K562 (cell line): ENCODE results near the gene TBRG1. TPM values are rescaled to one million over a fixed set of nuclear protein-coding genes. Genes with fewer than 3 reads are reported as not detected.

Experiments used
- CEBPG ChIP-seq, 3 experiments: fragments of 200-800 bp in 1 of 3; sonication (Bioruptor generic) in 1 of 3; sonication (generic) in 1 of 3; formaldehyde crosslinking in 1 of 3; IDR thresholded peaks in 2 of 3; conservative IDR thresholded peaks in 1 of 3; 2 replicates each; pipeline versions ENCODE4 v1.6.1 to v1.8.0; 2016 to 2022; ENCODE audit warnings: missing compliant biosample characterization in 2 of 3, missing genetic modification characterization in 2 of 3, mild to moderate bottlenecking in 1 of 3, missing genetic modification reagents in 1 of 3
- CTCF ChIP-seq, 3 experiments: IDR thresholded peaks in 2 of 3; conservative IDR thresholded peaks in 1 of 3; 2 replicates each; pipeline ENCODE4 v1.5.1; 2011 to 2012; ENCODE audit warnings: low read length in 3 of 3, mild to moderate bottlenecking in 3 of 3, control low read depth in 2 of 3, improper control_type of control experiment in 1 of 3, inconsistent platforms in 1 of 3, low read depth in 1 of 3, mixed read lengths in 1 of 3, moderate library complexity in 1 of 3; ENCODE audit not compliant: insufficient read depth in 2 of 3
- EP300 ChIP-seq: IDR thresholded peaks from 2 replicates; pipeline ENCODE4 v1.6.1; 2012; ENCODE audit warnings: low read length, improper control_type of control experiment
- FOXM1 ChIP-seq, 2 experiments: fragments of 450-650 bp in 1 of 2; sonication (generic) in 1 of 2; formaldehyde crosslinking in 1 of 2; IDR thresholded peaks; 2 replicates each; pipeline versions ENCODE4 v1.6.1 to v1.9.0; 2017 to 2022; ENCODE audit warnings: low read depth in 2 of 2, mild to moderate bottlenecking in 2 of 2, missing genetic modification reagents in 1 of 2, moderate library complexity in 1 of 2
- HDAC8 ChIP-seq: fragments of 450-650 bp; IDR thresholded peaks from 2 replicates; pipeline ENCODE4 v1.6.1; 2016; ENCODE audit warnings: mild to moderate bottlenecking, missing genetic modification characterization, moderate library complexity, missing compliant biosample characterization
- HNRNPLL ChIP-seq: fragments of 200-400 bp; formaldehyde crosslinking; IDR thresholded peaks from 2 replicates; pipeline ENCODE4 v1.6.1; 2017; ENCODE audit warnings: low read length, low read depth, mild to moderate bottlenecking; ENCODE audit not compliant: poor library complexity, severe bottlenecking
- MAFF ChIP-seq: IDR thresholded peaks from 2 replicates; pipeline ENCODE4 v1.6.1; 2012; ENCODE audit warnings: low read length, improper control_type of control experiment
- MECOM ChIP-seq: fragments of 250-450 bp; sonication (Bioruptor Pico); IDR thresholded peaks from 2 replicates; pipeline ENCODE4 v1.8.0; 2022; ENCODE audit warnings: inconsistent platforms
- NR1H2 ChIP-seq: sonication (generic); formaldehyde crosslinking; IDR thresholded peaks from 2 replicates; pipeline ENCODE4 v1.4.0; 2020; ENCODE audit warnings: mild to moderate bottlenecking, missing genetic modification reagents
- SMAD2 ChIP-seq: fragments of 150-350 bp; IDR thresholded peaks from 2 replicates; pipeline ENCODE4 v1.6.1; 2014; ENCODE audit warnings: low read depth, mild to moderate bottlenecking, low read length
- STAG1 ChIP-seq: sonication (generic); formaldehyde crosslinking; IDR thresholded peaks from 2 replicates; pipeline ENCODE4 v1.5.0; 2020; ENCODE audit warnings: missing genetic modification reagents, borderline replicate concordance
- TAF1 ChIP-seq: IDR thresholded peaks from 2 replicates; pipeline ENCODE4 v1.6.1; 2011; ENCODE audit warnings: mild to moderate bottlenecking, low read length, moderate library complexity; ENCODE audit not compliant: insufficient read depth, control insufficient read depth, severe bottlenecking; ENCODE audit errors: extremely low read depth
- TEAD4 ChIP-seq, 2 experiments: sonication (generic) in 1 of 2; formaldehyde crosslinking in 1 of 2; IDR thresholded peaks; 2 replicates each; pipeline versions ENCODE4 v1.6.1 to v1.8.0; 2012 to 2022; ENCODE audit warnings: borderline replicate concordance in 1 of 2, inconsistent platforms in 1 of 2, low read length in 1 of 2, mild to moderate bottlenecking in 1 of 2, missing genetic modification reagents in 1 of 2
- TRIM25 ChIP-seq: fragments of 450-650 bp; IDR thresholded peaks from 2 replicates; pipeline ENCODE4 v1.7.0; 2016; ENCODE audit warnings: borderline replicate concordance
- ZBTB5 ChIP-seq: fragments of 450-650 bp; IDR thresholded peaks from 2 replicates; pipeline ENCODE4 v1.6.1; 2017; ENCODE audit warnings: antibody characterized with exemption
- ZNF764 ChIP-seq: fragments of 250-450 bp; sonication (Bioruptor Pico); IDR thresholded peaks from 2 replicates; pipeline ENCODE4 v1.4.0; 2020; ENCODE audit warnings: low read depth, mild to moderate bottlenecking, moderate library complexity
- polyA plus RNA-seq, 8 experiments: library from polyadenylated mRNA; depleted of rRNA in 4 of 8; stranded (reverse) in 5 of 8; unstranded in 3 of 8; fragments of >200 nt; fragmentation: Nextera tagmentation in 2 of 8; fragmentation: Illumina TruSeq in 1 of 8; extraction: Ambion mirVana in 2 of 8; extraction: Trizol in 1 of 8; gene quantifications; 2 replicates each; pipeline versions ENCODE4 v1.2.1 to v1.2.3, GENCODE V29; 2011 to 2014; ENCODE audit warnings: inconsistent platforms in 1 of 8, missing spikeins in 1 of 8
- total RNA-seq, 7 experiments: library from RNA; depleted of rRNA in 6 of 7; stranded (reverse); fragments of >200 nt in 6 of 7; fragmentation: Illumina TruSeq in 2 of 7; extraction: Trizol in 2 of 7; gene quantifications; 2 replicates each; pipeline versions ENCODE4 v1.2.1 to v1.2.3, GENCODE V29; 2011 to 2021; ENCODE audit warnings: low replicate concordance in 1 of 7

Gene TBRG1
- total and polyA plus RNA-seq, 9 of the 15 experiments (the other 6 are each of a cell fraction or from before 2014, with no cell fraction given): 8.7 to 30.0 (median 20.2) TPM

GRCh38 chr11:124643605-124644425, 21.2 kb downstream of the TBRG1 start (continued):
- TF ChIP-seq TRIM25: no peak
- no peak for TF ChIP-seq HNRNPLL
- TF ChIP-seq STAG1 (CRISPR knock-in tag): no peak
- TF ChIP-seq EP300: peak; percentile 81
- TF ChIP-seq SMAD2: no peak
- TF ChIP-seq NR1H2 (CRISPR knock-in tag): no peak
- TF ChIP-seq FOXM1 (IDR thresholded peaks at IDR 0.05; ENCODE audit: low read depth): peak; percentile 76; the same call in 1 of the 2 replicates
- no peak for TF ChIP-seq FOXM1 (CRISPR knock-in tag; IDR thresholded peaks at IDR 0.05; ENCODE audit: low read depth)
- TF ChIP-seq CTCF (IDR thresholded peaks at IDR 0.05 in 2 of 3, conservative IDR thresholded peaks at IDR 0.05 in 1 of 3; ENCODE audit: insufficient read depth in 2 of 3, low read depth in 1 of 3, low read length in 3 of 3): no peak
- no peak for TF ChIP-seq ZBTB5
- TF ChIP-seq MAFF: no peak
- no peak for TF ChIP-seq TAF1
- no peak; the same call in 1 of the 2 replicates for TF ChIP-seq CEBPG (CRISPR knock-in tag; IDR thresholded peaks at IDR 0.05)
- peak in 1 of 2 experiments; percentile 80; a peak in 2 of 4 replicates for TF ChIP-seq CEBPG (tag; conservative IDR thresholded peaks at IDR 0.05 in 1 of 2, IDR thresholded peaks at IDR 0.05 in 1 of 2)
- peak; percentile 69; the same call in 1 of the 2 replicates for TF ChIP-seq TEAD4 (IDR thresholded peaks at IDR 0.05; ENCODE audit: low read length)
- TF ChIP-seq TEAD4 (CRISPR knock-in tag; IDR thresholded peaks at IDR 0.05; ENCODE audit: borderline replicate concordance): no peak
- TF ChIP-seq ZNF764: no peak
- TF ChIP-seq HDAC8 (tag): no peak
- TF ChIP-seq MECOM: no peak
